Suprapubic skin (tissue), 3 donors: Measurements from ENCODE around the gene NBPF9.
"Not testable (repeated sequence)": the region's sequence is repeated elsewhere in the genome, so short reads cannot be mapped to it uniquely, and the experiment has no call there.

Source experiments
- CTCF ChIP-seq, 2 donors: fragments of 200-600 bp in 1 of 2; fragments of 450-650 bp in 1 of 2; sonication (generic) in 1 of 2; IDR thresholded peaks; one replicate each; pipeline ENCODE4 v1.5.1; 2016 to 2019; ENCODE audit warnings: antibody characterized with exemption in 2 of 2, mild to moderate bottlenecking in 1 of 2, moderate library complexity in 1 of 2
- POLR2AphosphoS5 ChIP-seq, 3 donors: sonication (generic); formaldehyde crosslinking; IDR thresholded peaks; one replicate each; pipeline ENCODE4 v1.6.1; 2017; ENCODE audit warnings: antibody characterized with exemption in 3 of 3

DNA sequence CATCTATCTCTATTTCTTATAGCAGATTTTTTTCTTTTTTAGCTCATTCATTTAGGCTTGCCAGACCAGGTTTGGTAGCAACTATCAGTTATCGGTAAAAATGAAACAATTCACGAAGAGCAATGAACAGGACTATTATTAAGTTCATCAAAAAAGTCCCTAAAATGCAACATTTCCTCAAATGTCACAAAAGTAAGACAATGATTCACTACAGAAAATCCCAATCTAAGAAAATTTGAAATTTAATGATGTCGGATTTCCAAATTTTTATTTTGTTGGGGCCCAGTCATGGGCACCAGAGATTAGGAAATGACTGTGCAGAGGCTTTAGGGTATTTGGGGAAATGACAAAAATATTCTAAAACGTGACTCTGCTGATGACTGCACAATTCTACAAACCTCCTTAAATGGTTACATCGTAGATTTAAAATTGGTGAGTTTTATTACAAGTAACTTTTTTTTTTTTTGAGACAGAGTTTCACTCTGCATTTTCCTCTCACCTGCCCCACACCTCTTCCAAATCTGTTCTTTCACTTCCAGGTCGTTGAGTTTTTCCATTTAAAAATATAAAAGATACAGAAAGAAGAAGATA, 23.3 kb upstream of the NBPF9 start:
- TF ChIP-seq CTCF, POLR2AphosphoS5 (IDR thresholded peaks at IDR 0.05): not testable (repeated sequence)
